Measurements from ENCODE around the gene SFXN1.

Gene SFXN1

DNA sequence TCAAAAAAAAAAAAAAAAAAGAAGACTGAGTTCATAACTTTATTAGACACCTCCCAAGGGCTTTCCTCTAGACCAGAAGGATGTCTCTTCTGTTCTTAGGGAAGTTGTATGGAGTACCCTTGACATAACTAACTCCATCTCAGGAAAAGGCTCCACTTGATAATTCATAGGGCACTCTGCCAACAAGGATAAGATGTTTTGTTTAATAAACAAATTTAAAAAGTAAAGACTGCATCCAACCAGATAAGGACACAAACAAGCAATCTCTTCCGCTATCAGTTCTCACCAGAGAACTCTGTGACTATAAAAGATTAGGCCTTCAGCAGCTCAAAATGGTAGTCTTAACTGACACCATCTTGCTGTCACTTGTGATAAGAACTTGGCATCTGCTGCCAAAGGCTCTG is 65.8 kb downstream of the SFXN1 start:
- no peak for DNase-seq

- DNase-seq = no peak
Measured at GRCh38 chr5:175544586-175544985, 66.2 kb downstream of the SFXN1 start.

DNA sequence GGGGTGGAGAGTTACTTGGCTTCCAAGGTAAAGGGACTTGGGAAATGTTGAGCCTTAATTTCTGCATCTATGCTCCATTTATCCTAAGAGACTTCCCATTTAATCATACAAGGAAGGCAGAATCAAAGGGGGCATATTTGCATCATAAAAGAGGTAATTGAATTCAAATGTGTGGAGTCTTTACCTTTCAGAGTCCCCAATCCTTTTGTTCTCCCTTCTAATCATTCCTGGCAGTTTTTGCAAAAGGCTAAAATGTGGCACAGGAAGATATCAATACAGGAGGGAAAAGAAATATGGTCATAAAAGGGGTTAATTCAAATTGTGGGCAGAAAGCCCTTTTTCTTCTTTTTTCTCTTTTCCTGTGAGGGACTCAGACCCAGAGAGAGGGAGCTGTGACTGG is 69.5 kb downstream of the SFXN1 start:
- DNase-seq = no peak

GRCh38 chr5:175548626-175549311 is 70.4 kb downstream of the SFXN1 start:
- no peak for DNase-seq

DNA sequence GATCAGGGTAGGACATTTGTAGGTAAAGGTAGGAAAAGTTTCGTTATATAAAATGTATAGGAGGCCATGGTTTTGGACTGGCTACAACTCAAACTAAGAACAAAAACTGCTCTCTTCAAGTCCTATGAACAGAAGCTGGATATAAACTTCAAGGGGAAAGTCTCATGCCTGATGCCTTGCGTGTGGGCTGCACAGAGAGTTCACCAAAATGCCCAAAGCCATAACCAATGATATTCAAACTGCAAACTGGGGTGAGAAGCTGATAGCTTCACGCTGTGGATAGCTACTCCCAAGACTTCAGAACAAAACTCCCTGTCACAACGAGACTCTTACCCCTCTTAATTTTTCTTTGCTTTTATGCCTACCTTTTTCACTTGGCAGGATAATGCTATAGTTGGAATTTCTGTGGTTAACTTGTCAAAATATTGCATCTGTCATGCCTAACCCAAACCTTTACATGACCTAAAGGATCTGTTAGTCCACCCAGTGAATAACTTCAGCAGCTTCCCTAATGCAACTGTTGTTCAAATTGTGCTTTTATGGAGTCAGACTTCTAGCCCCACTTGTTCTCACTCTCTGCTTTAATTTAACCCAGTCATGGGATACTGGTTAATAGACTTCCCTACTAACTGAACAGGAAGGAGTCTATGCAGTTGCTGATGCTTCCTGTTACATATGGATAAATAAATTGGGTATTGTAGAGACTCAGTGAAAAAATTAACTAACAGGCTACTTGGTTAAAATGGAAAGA is 71.9 kb downstream of the SFXN1 start:
- DNase-seq = no peak

GRCh38 chr5:175551266-175551665 is 72.9 kb downstream of the SFXN1 start:
- no peak for DNase-seq

- no peak for DNase-seq
Measured at GRCh38 chr5:175554296-175554695, 75.9 kb downstream of the SFXN1 start.

- DNase-seq = no peak
Measured at GRCh38 chr5:175555168-175555785, 76.9 kb downstream of the SFXN1 start.

DNA sequence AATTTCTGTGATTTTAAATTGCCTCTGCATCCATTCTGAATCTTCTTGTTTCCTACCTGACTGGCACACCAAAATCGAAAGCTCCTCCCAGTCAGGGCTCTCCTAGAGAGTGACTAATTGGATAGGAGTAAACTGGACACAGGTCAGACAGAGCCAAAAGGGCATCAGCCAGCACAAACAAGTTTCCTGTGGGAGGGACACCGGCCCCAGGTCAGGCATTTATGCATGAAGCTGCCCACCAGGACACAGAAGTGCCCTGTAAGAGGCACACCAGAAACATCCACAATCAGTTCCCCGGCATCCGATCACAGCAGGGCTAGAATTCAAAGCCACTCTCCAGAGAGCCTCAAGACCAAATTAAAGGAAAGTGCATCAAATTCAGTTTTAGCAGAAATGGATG is 78.4 kb downstream of the SFXN1 start:
- DNase-seq = no peak

- DNase-seq = peak; percentile 65
Measured at GRCh38 chr5:175557778-175558177, 79.4 kb downstream of the SFXN1 start.

GRCh38 chr5:175558801-175559480 is 80.6 kb downstream of the SFXN1 start:
- no peak for DNase-seq

DNA sequence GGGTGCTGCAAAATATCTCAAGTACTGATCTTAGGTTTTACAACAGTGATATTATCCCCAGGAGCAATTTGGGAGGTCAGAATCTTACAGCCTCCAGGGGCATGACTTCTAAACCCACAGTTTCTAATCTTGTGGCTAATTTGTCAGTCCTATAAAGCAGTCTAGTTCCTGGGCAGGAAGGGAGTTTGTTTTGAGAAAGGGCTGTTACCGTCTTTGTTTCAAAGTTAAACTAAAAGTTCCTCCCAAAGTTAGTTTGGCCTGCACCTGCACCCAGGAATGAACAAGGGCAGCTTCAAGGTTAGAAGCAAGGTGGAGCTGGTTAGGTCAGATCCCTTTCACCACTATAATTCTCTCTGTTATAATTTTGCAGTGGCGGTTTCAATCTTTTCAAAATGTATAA is 81.7 kb downstream of the SFXN1 start:
- peak; percentile 65 for DNase-seq

- DNase-seq = peak; percentile 73
Measured at GRCh38 chr5:175561085-175561484, 82.7 kb downstream of the SFXN1 start.

DNA sequence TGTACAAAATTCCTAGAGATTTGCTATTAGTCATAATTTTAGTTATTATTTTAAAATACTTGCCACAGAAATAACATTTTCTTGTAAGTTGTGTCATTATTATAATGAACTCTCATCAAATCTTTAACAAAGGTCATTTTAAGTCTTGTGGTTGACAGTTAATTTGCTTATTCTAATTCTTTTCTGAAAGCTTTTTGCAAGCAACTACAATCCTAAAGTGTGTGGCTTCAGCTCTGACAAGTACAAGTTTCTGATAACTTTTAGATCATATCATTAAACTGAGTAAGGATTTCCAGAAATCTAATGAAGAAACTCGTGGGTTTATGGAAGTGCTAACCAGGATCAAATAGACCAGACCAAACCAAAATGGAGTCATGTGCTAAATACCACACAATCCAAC is 86.4 kb downstream of the SFXN1 start:
- DNase-seq = no peak

DNA sequence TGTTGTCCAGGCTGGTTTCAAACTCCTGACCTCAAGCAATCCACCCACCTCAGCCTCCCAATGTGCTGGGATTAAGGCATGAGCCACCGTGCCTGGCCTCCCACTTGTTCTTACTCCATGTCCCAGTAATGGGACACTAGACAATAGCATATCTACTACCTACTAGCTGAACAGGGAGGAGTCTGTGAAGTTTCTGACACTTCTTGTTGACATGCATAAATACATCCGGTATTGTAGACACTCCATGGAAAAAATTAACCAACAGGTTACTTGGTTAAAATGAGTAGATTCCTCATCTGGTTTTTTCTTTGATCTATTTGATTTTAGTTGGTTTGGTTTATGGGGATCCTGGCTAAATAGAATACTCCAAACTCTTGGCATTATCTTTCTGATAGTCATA is 88.3 kb downstream of the SFXN1 start:
- no peak for DNase-seq

GRCh38 chr5:175567954-175568353 is 89.6 kb downstream of the SFXN1 start:
- DNase-seq = no peak

GRCh38 chr5:175569701-175570100 is 91.3 kb downstream of the SFXN1 start:
- DNase-seq = no peak

GRCh38 chr5:175572886-175573285 is 94.5 kb downstream of the SFXN1 start:
- DNase-seq = no peak

DNA sequence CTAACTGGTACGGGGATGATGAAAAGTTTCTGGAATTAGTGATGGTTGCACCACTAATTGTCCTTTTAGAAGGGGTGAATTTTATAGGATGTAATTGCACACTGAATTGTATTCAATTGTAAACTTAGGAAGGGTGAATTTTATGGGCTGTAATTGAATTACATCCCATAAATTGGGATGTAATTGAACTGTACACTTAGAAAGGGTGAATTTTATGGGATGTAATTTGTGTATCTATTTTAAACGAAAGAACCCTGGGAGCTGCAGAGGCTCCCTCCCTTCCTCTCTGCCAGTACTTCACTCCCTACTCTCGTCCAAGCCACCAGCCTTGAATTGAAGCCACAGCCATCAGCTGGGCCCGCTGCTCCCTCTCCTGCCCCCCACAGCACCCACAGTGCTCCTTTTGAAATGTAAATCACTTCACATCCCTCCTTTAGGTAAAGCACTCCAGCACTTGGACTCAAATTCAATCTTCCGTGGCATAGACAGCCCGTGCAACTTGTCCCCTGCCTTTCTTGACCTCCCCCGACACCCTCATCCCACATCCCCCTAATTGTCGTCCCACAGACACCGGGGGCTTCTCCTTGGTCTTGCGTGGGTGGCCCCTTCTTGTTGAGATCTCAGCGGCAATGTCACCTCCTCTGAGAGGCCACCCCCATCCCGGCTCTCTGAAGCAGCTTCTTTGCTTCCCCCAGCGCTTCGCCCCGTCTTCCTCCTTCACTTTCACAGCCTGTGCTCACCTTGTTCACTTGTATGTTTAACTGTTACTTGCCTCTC is 95.3 kb downstream of the SFXN1 start:
- DNase-seq = no peak

DNA sequence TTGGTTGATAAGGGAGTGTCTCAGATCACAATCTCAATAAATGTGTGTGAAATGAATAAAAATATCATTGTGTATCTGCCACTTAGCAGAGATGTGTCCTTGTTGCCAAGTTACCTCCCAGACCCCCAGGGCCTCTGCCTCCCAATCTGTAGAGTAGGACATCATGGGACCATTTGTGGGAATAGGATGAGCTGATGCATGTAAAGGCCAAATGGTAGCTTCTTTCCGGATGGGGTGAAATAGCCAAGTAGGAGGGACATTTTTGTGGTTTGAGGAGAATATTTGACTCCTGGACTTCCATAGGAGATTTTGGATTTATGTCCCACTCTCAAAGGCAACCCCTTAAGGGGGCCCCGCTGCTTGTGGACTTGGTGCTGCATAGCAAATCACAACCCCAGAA is 96.9 kb downstream of the SFXN1 start:
- DNase-seq = no peak

- DNase-seq = peak; percentile 65
Measured at GRCh38 chr5:175576096-175576495, 97.7 kb downstream of the SFXN1 start.

DNA sequence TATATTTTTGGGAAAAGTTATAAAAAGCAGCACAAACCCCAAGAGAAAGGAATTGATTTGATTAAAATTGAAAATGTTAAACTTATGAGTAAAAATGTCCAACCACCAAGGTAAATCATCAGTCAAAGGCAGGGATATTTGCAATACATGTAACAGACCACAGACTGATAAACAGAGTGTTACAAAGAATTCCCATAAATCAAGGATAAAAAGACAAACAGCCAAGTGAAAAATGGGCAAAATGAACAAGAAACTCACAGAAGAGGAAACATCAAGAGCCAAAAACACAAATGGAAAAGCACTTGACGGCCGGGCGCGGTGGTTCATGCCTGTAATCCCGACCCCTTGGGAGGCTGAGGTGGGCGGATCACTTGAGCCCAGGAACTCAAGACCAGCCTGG is 98.2 kb downstream of the SFXN1 start:
- no peak for DNase-seq

All from RPMI8226 (cell line).